ENCODE data around the gene ADM5.

ADM5 gene

GRCh38 chr19:49655570-49656455 is 33.6 kb upstream of the ADM5 start:
- TF ChIP-seq CTCF (IDR thresholded peaks at IDR 0.05), result no peak

GRCh38 chr19:49656456-49657109 is 32.8 kb upstream of the ADM5 start:
- no peak for TF ChIP-seq CTCF (IDR thresholded peaks at IDR 0.05)

GRCh38 chr19:49657493-49658138 is 31.8 kb upstream of the ADM5 start:
- no peak for TF ChIP-seq CTCF (IDR thresholded peaks at IDR 0.05)

GRCh38 chr19:49658139-49658517 is 31.3 kb upstream of the ADM5 start:
- TF ChIP-seq CTCF (IDR thresholded peaks at IDR 0.05), result no peak

- TF ChIP-seq CTCF (IDR thresholded peaks at IDR 0.05), result no peak
Measured at GRCh38 chr19:49658566-49659442, 30.6 kb upstream of the ADM5 start.

- no peak for TF ChIP-seq CTCF (IDR thresholded peaks at IDR 0.05)
Measured at GRCh38 chr19:49660338-49660961, 28.9 kb upstream of the ADM5 start.

Data from LNCAP (cell line).